GM19035 (cell line): ENCODE results near the gene RNF126.

ENCODE experiments used
- ATAC-seq: cut with Tn5 transposase; IDR thresholded peaks from one replicate; pipeline ENCODE4 v1.9.1; 2021; ENCODE audit not compliant: unreplicated experiment

The RNF126 gene

GRCh38 chr19:648305-648704, 14.7 kb downstream of the RNF126 start:
- ATAC-seq, result no peak

- ATAC-seq, result no peak
Measured at GRCh38 chr19:647566-648284, 15.3 kb downstream of the RNF126 start.

GRCh38 chr19:646779-647565, 16.0 kb downstream of the RNF126 start:
- no peak for ATAC-seq

- no peak for ATAC-seq
Measured at GRCh38 chr19:645912-646778, 16.9 kb downstream of the RNF126 start.

- ATAC-seq, result no peak
Measured at GRCh38 chr19:644789-645188, 18.2 kb downstream of the RNF126 start.

- no peak for ATAC-seq
Measured at GRCh38 chr19:644363-644762, 18.7 kb downstream of the RNF126 start.

GRCh38 chr19:643736-644135, 19.3 kb downstream of the RNF126 start:
- ATAC-seq, result no peak

GRCh38 chr19:642767-643727, 20.0 kb downstream of the RNF126 start:
- no peak for ATAC-seq

GRCh38 chr19:641702-642101, 21.3 kb downstream of the RNF126 start:
- no peak for ATAC-seq

- ATAC-seq, result no peak
Measured at GRCh38 chr19:640606-641189, 22.3 kb downstream of the RNF126 start.

- no peak for ATAC-seq
Measured at GRCh38 chr19:640161-640558, 22.9 kb downstream of the RNF126 start.

GRCh38 chr19:639253-640160, 23.5 kb downstream of the RNF126 start, which contains the start of gene FGF22:
Gene FGF22, plus strand, starts transcription at chr19:639879. Its CDS starts 47 bp downstream, at chr19:639926.
- ATAC-seq, result no peak

- ATAC-seq, result no peak
Measured at GRCh38 chr19:638906-639252, 24.1 kb downstream of the RNF126 start.

GRCh38 chr19:634975-635652, 27.9 kb downstream of the RNF126 start:
- ATAC-seq, result no peak

- ATAC-seq, result no peak
Measured at GRCh38 chr19:633786-634639, 29.0 kb downstream of the RNF126 start.

GRCh38 chr19:633068-633785, 29.8 kb downstream of the RNF126 start, which contains the start of gene POLRMT:
Gene POLRMT, minus strand, starts transcription at chr19:633537. Its CDS starts 25 bp downstream, at chr19:633512.
- peak; percentile 81 for ATAC-seq
